ENCODE results near the gene ZNF641. TPM values are rescaled to one million over a fixed set of nuclear protein-coding genes. Genes with fewer than 3 reads are reported as not detected.

The ZNF641 gene
- total and polyA plus RNA-seq, 2 of the 13 experiments (the other 11 are each of a cell fraction or from before 2014, with no cell fraction given), result 4.4 to 6.6 TPM

GRCh38 chr12:48302161-48302911, 48.4 kb downstream of the ZNF641 start:
- Histone ChIP-seq H3K9me3 (ENCODE audit: low read length) (no peaks in the 10 kb centered on the region), H3K9ac (ENCODE audit: insufficient read depth, low read depth, low read length) (no peak overlapping the region), H3K4me2 (ENCODE audit: low read depth, low read length) (no peak overlapping the region), H2AFZ (ENCODE audit: low read length) (no peak overlapping the region), H3K4me1 (ENCODE audit: insufficient read depth, low read length) (no peaks in the 10 kb centered on the region), H4K20me1 (ENCODE audit: insufficient read depth, low read length) (no peaks in the 10 kb centered on the region), H3K27ac (ENCODE audit: extremely low read length, insufficient read depth, low read length) (no peak overlapping the region), H3K79me2 (ENCODE audit: insufficient read depth, low read length) (no peaks in the 10 kb centered on the region), H3K36me3 (replicated peaks in 1 of 2; ENCODE audit: control insufficient read depth in 1 of 2, insufficient read depth in 2 of 2, low read length in 2 of 2) (no peaks in the 10 kb centered on the region), H3K4me3 (replicated peaks in 1 of 3; ENCODE audit: insufficient read depth in 1 of 3, low read depth in 2 of 3, low read length in 3 of 3) (no peak overlapping the region), H3K27me3 (ENCODE audit: control insufficient read depth in 1 of 2, insufficient read depth in 2 of 2, low read length in 2 of 2) (peaks cover 2 to 13% of the 10 kb centered on the region in 2 experiments; a peak in 2 of 5 replicates)
- no peak for DNase-seq (ENCODE audit: low spot score)
- no peak for FAIRE-seq
- ChIA-PET CTCF (ENCODE audit: low intra/inter-chr PET ratio, low total read pairs) (no interaction called here), POLR2A (no interaction called here)
- intact Hi-C loops (cut with micrococcal nuclease; ENCODE audit: unreplicated experiment) (no loop called here), in situ Hi-C loops (cut with HindIII; ENCODE audit: extremely low pct_ligation_motif_present, low pct_unique_long_range_greater_than_20kb) (no loop called here)
- no peak for ATAC-seq
- 7% methylated on average over 2 of the region's 2 CpGs for WGBS (ENCODE audit: low lambda C conversion rate)
- TF ChIP-seq ELF1 (CRISPR knock-in tag; IDR thresholded peaks at IDR 0.05), result no peak
- TF ChIP-seq NONO (IDR thresholded peaks at IDR 0.05), result no peak
- TF ChIP-seq NONO (CRISPR knock-in tag; conservative IDR thresholded peaks at IDR 0.05), result no peak
- no peak for TF ChIP-seq THAP8 (CRISPR knock-in tag; IDR thresholded peaks at IDR 0.05; ENCODE audit: borderline replicate concordance)
- no peak for TF ChIP-seq ZNF562 (CRISPR knock-in tag; IDR thresholded peaks at IDR 0.05; ENCODE audit: borderline replicate concordance)
- no peak for TF ChIP-seq SRSF4 (IDR thresholded peaks at IDR 0.05; ENCODE audit: low read depth, low read length, poor library complexity, severe bottlenecking)
- TF ChIP-seq RAD51 (IDR thresholded peaks at IDR 0.05; ENCODE audit: borderline replicate concordance), result no peak
- TF ChIP-seq PITX1 (CRISPR knock-in tag; IDR thresholded peaks at IDR 0.05), result no peak
- no peak for TF ChIP-seq ZNF570 (CRISPR knock-in tag; IDR thresholded peaks at IDR 0.05; ENCODE audit: borderline replicate concordance)
- no peak for TF ChIP-seq KAT7 (CRISPR knock-in tag; IDR thresholded peaks at IDR 0.05; ENCODE audit: borderline replicate concordance)
- TF ChIP-seq XRCC5 (optimal IDR thresholded peaks at IDR 0.05; ENCODE audit: low read length), result no peak
- no peak for TF ChIP-seq MXD3 (CRISPR knock-in tag; IDR thresholded peaks at IDR 0.05)
- no peak for TF ChIP-seq NCOA1 (CRISPR knock-in tag; IDR thresholded peaks at IDR 0.05)
- TF ChIP-seq SUZ12 (IDR thresholded peaks at IDR 0.05; ENCODE audit: low read depth, low read length), result no peak
- TF ChIP-seq ZNF12 (CRISPR knock-in tag; IDR thresholded peaks at IDR 0.05), result no peak
- no TSS peak for BruUV-seq (replicated peaks)

Measured in HepG2 (cell line).